ENCODE measurements around the gene C11orf16. TPM values are rescaled to one million over a fixed set of nuclear protein-coding genes. Genes with fewer than 3 reads are reported as not detected.
"Not testable (repeated sequence)": the region's sequence is repeated elsewhere in the genome, so short reads cannot be mapped to it uniquely, and the experiment has no call there.

Gene C11orf16
- polyA plus RNA-seq, 3 donors from 2014 or later, result not detected

GRCh38 chr11:8899119-8899753 lies 33.5 kb downstream of the C11orf16 start:
- no peak for DNase-seq
- Mint-ChIP-seq H3K27me3 (ENCODE audit: low read depth in 3 of 3) (peaks cover 3 to 10% (median 7%) of the 10 kb centered on the region in 3 donors), H3K4me1 (no peaks in the 10 kb centered on the region), H3K36me3 (peaks cover 4 to 15% (median 10%) of the 10 kb centered on the region in 3 donors), H3K9me3 (peaks cover 10 to 37% (median 20%) of the 10 kb centered on the region in 6 donors), H3K4me3 (no peak overlapping the region), H3K27ac (no peak overlapping the region)

- not testable (repeated sequence) for H3K4me1 Mint-ChIP-seq; H3K4me3 Mint-ChIP-seq; DNase-seq; H3K27ac Mint-ChIP-seq; H3K27me3 Mint-ChIP-seq (ENCODE audit: low read depth in 3 of 3); H3K36me3 Mint-ChIP-seq
- peaks cover under 1 to 10% (median 6%) of the 10 kb centered on the region in 6 donors for H3K9me3 Mint-ChIP-seq
Observed at GRCh38 chr11:8891185-8891584, 41.6 kb downstream of the C11orf16 start.

DNA sequence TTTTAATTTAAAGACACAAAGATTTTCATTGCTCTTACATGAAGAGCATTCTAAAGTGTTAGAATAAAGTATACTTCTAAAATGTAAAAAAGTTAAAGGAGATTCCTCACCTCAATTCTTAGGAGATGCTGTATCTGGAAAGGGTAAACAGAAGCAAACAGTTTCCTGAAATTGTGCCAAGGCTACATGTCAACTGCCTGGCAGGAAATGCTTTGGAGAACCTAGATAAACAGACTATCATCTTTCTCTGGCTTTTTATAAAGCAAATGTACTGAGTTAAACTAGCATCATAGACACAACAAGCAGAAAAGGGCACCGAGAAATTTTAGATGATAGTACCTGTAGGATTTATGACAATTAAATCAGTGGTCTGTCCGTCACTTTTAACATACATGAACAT lies 46.4 kb downstream of the C11orf16 start:
- no peaks in the 10 kb centered on the region for H3K36me3 Mint-ChIP-seq
- peaks cover 0 to 8% (median 4%) of the 10 kb centered on the region in 6 donors for H3K9me3 Mint-ChIP-seq
- no peak overlapping the region for H3K27ac Mint-ChIP-seq
- H3K27me3 Mint-ChIP-seq (ENCODE audit: low read depth in 3 of 3), result peaks cover 3 to 12% (median 7%) of the 10 kb centered on the region in 3 donors
- no peak for DNase-seq
- no peaks in the 10 kb centered on the region for H3K4me1 Mint-ChIP-seq
- no peak overlapping the region for H3K4me3 Mint-ChIP-seq

- not testable (repeated sequence) for H3K4me3 Mint-ChIP-seq, DNase-seq, H3K9me3 Mint-ChIP-seq, H3K36me3 Mint-ChIP-seq, H3K27ac Mint-ChIP-seq, H3K4me1 Mint-ChIP-seq
- peaks cover 3 to 12% (median 8%) of the 10 kb centered on the region in 3 donors for H3K27me3 Mint-ChIP-seq (ENCODE audit: low read depth in 3 of 3)
Observed at GRCh38 chr11:8881585-8881984, 51.2 kb downstream of the C11orf16 start.

- Mint-ChIP-seq H3K27me3 (ENCODE audit: low read depth in 3 of 3) (peaks cover 7 to 9% (median 8%) of the 10 kb centered on the region in 3 donors), H3K4me3 (no peak overlapping the region), H3K36me3 (no peaks in the 10 kb centered on the region)
Observed at GRCh38 chr11:8878771-8879170, 54.0 kb downstream of the C11orf16 start.

GRCh38 chr11:8873741-8874405 lies 58.9 kb downstream of the C11orf16 start:
- Mint-ChIP-seq H3K9me3 (no peaks in the 10 kb centered on the region), H3K4me3 (no peak overlapping the region), H3K4me1 (peaks cover 0 to 8% of the 10 kb centered on the region in 2 donors), H3K27ac (no peak overlapping the region), H3K27me3 (ENCODE audit: low read depth in 3 of 3) (peaks cover 3 to 16% (median 12%) of the 10 kb centered on the region in 3 donors), H3K36me3 (no peaks in the 10 kb centered on the region)
- no peak for DNase-seq

More at GRCh38 chr11:8878771-8879170, 54.0 kb downstream of the C11orf16 start:
- Mint-ChIP-seq H3K9me3 (peaks cover 0 to 3% (median 0%) of the 10 kb centered on the region in 6 donors), H3K27ac (no peak overlapping the region), H3K4me1 (no peaks in the 10 kb centered on the region)
- DNase-seq, result no peak

DNA sequence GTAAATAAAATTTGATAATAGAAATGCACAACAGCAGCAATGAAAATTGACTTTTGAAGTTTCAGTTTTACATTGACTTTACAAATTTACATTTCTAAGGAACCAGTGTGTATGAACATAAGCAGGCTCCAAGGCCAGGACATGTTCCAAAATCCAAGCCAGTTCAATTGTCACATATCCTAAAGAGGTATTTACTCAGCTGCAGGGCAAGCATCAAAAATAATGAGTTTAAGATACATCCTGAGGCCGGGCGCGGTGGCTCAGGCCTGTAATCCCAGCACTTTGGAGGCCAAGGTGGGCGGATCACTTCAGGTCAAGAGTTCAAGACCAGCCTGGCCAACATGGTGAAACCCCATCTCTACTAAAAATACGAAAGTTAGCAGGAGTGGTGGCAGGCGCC lies 60.8 kb downstream of the C11orf16 start:
- H3K4me1 Mint-ChIP-seq, result peaks cover 0 to 8% of the 10 kb centered on the region in 2 donors
- no peak for DNase-seq
- peak overlapping the region in 1 of 5 donors; percentile 20 for H3K4me3 Mint-ChIP-seq
- H3K27me3 Mint-ChIP-seq (ENCODE audit: low read depth in 3 of 3), result peaks cover 3 to 26% (median 9%) of the 10 kb centered on the region in 3 donors
- H3K27ac Mint-ChIP-seq, result no peak overlapping the region
- no peaks in the 10 kb centered on the region for H3K36me3 Mint-ChIP-seq
- H3K9me3 Mint-ChIP-seq, result no peaks in the 10 kb centered on the region

DNA sequence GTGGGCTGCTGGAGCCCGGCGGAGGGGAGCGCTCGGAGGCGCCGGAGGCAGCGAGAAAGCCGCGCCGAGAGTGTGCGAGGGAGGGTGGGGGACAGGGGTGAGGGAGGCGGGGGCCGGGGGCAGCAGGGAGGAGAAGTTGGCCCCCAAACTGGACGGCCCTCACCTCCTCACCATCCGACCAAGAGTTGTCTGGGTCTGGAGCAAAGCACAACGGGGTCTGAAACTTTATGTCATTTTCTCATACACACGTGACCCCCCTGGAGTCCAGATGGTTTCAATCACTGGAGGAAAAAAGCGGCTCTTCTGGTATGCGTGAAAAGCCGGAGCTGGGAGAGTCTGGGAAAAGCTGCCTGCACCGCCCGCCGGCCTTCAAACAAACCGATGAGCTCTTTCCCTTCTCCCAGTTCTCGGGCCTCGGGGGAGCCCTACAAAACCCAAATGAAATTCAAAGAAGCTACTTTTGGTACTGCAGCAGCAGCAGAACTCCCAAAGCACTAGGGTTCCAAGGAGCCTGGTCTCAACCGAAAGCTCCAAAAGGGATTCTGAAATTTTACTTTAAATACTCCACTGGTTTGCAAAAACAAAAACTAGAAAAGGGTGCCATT lies 61.5 kb downstream of the C11orf16 start:
- peaks cover 3 to 26% (median 9%) of the 10 kb centered on the region in 3 donors for H3K27me3 Mint-ChIP-seq (ENCODE audit: low read depth in 3 of 3)
- peak overlapping the region in 2 of 5 donors; percentile 42 to 54 for H3K4me3 Mint-ChIP-seq
- peaks cover 0 to 8% of the 10 kb centered on the region in 2 donors for H3K4me1 Mint-ChIP-seq
- H3K36me3 Mint-ChIP-seq, result no peaks in the 10 kb centered on the region
- no peaks in the 10 kb centered on the region for H3K9me3 Mint-ChIP-seq
- DNase-seq, result no peak
- no peak overlapping the region for H3K27ac Mint-ChIP-seq

- Mint-ChIP-seq H3K36me3 (no peaks in the 10 kb centered on the region), H3K27me3 (ENCODE audit: low read depth in 3 of 3) (peaks cover 3 to 26% (median 9%) of the 10 kb centered on the region in 3 donors), H3K27ac (no peak overlapping the region), H3K4me3 (peak overlapping the region in 4 of 5 donors; percentile 10 to 62 (median 30)), H3K9me3 (no peaks in the 10 kb centered on the region), H3K4me1 (peaks cover 0 to 8% of the 10 kb centered on the region in 2 donors)
- no peak for DNase-seq
Observed at GRCh38 chr11:8870411-8871170, 62.2 kb downstream of the C11orf16 start.

Other genes with a start within 250 kb of the C11orf16 start
- 10 to 100 TPM in 1 of 3 donors, 1 to 10 TPM in 2; 5.4 to 20.7 (median 7.3) TPM for gene AKIP1, start 21.8 kb downstream of the C11orf16 start, polyA plus RNA-seq
- not detected for gene ASCL3, start 10.1 kb upstream of the C11orf16 start, polyA plus RNA-seq
- gene TMEM9B, start 31.5 kb upstream of the C11orf16 start, polyA plus RNA-seq, result 100 to 1,000 TPM; 132 to 186 (median 141) TPM
- 1 to 10 TPM in 1 of 3 donors, under 1 TPM in 1, not detected in 1; 0.19 to 1.1 TPM for gene NRIP3, start 71.1 kb upstream of the C11orf16 start, polyA plus RNA-seq
- not detected for gene SCUBE2, start 158.7 kb upstream of the C11orf16 start, polyA plus RNA-seq

All from immature natural killer cell (primary cell).